Effector CD8-positive, alpha-beta T cell (primary cell): Measurements from ENCODE around the gene COL4A2.

ENCODE experiments used
- DNase-seq: peaks from one replicate; lab custom pipeline; 2025; lab: John Stamatoyannopoulos, UW

The COL4A2 gene

DNA sequence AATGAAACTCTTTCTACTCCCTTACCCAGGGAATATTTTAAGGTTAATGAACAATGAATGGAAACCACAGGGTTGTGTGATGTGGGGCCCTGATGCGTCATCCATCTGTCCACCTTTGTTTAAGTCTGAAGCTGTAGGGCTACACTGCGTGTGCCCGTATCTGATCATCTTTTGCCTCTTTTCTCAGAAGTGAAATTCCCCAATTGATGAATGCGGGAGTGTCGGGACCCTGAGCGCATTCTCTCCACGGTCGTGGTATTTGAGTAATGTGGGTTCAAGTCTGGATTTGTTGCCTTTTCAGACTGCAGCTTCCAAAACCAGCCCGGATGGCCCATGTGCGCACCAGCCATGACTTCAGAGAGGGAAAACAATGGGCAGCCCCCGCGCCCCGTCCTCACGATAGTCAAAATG lies 112.3 kb downstream of the COL4A2 start:
- DNase-seq, result no peak

GRCh38 chr13:110419946-110420345 lies 112.9 kb downstream of the COL4A2 start:
- DNase-seq, result no peak

DNA sequence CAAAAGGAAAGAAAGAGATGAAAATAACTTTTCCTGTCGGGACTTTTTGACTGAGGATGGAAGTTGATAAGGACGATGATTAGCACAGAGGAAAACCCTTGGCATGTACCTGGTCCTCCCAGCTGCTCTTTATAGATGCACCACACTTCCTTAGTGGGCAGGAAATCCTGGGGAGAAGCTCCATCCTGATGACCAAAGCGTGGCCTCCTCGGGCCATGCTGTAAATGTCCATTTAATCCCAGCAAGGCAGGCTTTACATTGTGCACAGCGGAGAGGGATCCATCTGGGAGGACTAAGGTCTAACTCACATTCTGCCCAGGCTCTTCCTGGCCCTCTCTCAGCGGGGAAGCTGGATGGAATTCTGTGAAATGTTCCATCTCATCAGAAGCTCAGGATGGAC lies 113.5 kb downstream of the COL4A2 start:
- DNase-seq, result no peak

DNA sequence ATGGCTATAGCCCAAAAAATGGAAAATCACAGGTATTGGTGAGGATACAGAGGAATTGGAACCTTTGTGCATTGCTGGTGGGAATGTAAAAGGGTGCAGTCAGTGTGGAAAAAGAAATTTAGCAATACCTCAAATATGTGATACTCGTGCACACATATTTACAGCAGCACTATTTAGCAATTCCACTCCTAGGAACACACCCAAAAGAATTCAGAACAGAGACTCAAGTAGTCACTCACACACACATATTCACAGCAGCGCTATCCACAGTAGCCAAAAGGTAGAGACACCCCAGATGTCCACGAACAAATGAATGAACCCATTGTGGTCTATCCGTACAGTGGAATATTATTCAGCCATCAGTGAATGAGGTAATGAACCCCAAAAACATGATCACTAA lies 114.0 kb downstream of the COL4A2 start:
- no peak for DNase-seq

DNA sequence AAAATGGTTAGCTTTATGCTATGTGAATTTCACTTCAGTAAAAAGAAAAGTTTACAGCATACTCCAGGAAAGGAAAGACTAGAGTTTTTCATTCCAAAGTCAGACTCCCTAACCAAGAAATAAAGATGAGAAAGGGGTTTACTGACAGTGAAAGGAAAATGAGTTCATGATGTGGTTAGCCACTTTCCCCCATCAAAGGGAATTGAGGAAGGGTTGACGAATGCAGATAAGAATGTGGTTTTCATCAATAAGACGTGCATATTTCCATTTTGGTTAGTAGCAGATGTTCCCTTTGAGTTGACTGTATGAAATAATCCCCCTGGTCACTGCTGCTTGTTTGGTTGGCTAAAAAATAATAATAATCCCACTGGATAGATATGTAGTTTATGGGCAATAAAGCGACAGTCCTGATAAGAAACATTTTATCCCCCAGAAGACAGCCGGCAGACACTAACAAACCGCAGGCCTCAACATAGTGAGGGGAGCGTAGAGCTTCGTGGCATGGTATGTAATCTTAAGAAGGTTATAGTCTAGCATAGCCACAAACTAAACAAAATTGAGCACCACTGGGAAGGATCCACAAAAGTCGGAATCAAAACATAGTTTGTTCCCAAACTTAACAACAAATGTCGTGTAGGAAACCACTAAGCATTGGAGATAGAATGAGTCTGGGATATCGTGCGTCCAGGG lies 114.8 kb downstream of the COL4A2 start:
- no peak for DNase-seq

GRCh38 chr13:110422913-110423688 lies 116.0 kb downstream of the COL4A2 start:
- no peak for DNase-seq

GRCh38 chr13:110423689-110424302 lies 116.7 kb downstream of the COL4A2 start:
- no peak for DNase-seq

- DNase-seq, result no peak
Observed at GRCh38 chr13:110424569-110425443, 117.7 kb downstream of the COL4A2 start.

DNA sequence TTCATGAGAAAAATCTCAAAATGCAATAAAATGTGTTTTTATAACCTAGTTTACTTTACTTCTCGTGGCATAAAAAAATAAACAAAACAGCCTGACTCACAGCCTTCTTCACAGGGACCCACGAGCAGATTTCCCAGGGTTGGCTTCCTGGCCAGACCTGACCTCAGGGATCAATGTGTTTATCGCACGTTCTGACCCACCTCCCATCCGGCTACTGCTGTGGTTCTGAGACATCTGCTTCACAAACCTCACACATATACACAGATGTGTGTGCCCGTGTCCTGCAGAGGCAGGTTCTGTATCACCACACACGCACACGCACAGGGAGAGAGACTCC lies 118.3 kb downstream of the COL4A2 start:
- no peak for DNase-seq

- DNase-seq, result no peak
Observed at GRCh38 chr13:110426735-110427134, 119.7 kb downstream of the COL4A2 start.

- DNase-seq, result no peak
Observed at GRCh38 chr13:110428313-110428712, 121.2 kb downstream of the COL4A2 start.

- DNase-seq, result no peak
Observed at GRCh38 chr13:110430391-110431336, 123.6 kb downstream of the COL4A2 start.

- no peak for DNase-seq
Observed at GRCh38 chr13:110431425-110432294, 124.6 kb downstream of the COL4A2 start.

GRCh38 chr13:110432522-110432921 lies 125.4 kb downstream of the COL4A2 start:
- DNase-seq, result no peak

- no peak for DNase-seq
Observed at GRCh38 chr13:110433014-110433413, 125.9 kb downstream of the COL4A2 start.

- no peak for DNase-seq
Observed at GRCh38 chr13:110434629-110435028, 127.5 kb downstream of the COL4A2 start.

- DNase-seq, result no peak
Observed at GRCh38 chr13:110435331-110435730, 128.2 kb downstream of the COL4A2 start.

DNA sequence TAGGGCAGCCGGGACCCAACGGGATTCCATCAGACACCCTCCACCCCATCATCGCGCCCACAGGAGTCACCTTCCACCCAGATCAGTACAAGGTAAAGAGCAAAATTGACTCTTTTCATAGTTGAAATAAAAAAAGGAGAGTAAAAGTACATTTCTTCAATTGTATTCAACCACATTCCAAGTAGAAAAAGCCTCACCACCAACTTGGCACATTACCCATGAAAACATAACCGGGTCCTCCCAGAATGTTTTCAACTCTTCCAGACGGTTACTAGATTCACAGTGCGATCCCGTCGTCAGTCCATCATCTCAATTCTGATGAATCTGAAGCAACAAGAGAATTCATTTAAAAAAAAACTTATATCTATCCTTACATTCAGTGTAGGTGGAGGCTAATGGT lies 129.2 kb downstream of the COL4A2 start:
- DNase-seq, result no peak

DNA sequence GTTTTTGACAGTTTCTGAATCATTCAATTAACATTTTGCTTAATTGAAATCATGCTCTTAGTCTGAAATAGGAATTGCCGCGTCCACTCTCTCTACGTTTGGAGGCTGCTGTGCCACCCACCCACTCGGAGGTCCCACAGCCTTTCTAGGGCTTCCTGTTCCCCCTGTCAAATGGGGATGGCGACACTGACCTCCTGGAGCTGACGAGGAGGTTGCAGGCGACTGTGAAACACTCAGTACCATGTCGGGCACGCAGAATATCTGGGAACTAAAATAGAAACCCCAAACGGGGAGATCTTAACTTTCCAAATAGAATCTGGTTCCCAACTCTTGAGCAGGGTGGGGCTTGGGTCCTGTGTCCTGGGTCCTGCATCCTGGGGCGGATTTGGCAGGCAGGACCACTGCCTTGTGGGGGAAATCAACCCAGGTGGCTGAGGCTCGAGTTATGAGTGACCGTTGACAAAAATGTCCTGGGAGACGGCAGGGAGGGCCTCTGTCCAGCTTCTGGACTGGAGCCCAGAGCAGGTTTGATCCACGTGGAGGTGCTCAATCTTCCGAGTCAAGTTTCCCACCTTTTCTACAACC lies 129.8 kb downstream of the COL4A2 start:
- no peak for DNase-seq

DNA sequence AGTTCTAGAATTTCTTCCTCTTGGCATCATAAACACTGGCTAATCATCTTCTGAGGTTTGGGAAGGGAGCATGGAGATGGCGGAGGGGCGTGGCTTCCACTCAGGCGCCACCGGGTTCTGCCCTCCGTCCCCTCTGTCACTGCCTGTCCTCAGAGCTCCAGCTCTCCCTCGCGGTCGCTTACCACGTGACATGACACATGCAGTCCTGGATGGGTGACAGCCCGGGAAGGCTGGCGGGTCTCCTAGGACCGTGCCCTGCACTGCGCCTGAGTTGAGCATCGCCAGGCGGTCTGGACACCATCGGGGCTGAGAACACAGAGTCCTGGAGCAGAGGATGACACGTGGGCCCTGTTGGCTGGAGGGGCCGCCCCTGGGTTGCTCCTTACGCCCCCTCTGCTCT lies 131.1 kb downstream of the COL4A2 start:
- DNase-seq, result no peak
